Brain microvascular endothelial cell (primary cell): Measurements from ENCODE around the gene TMSB4X.
"Not testable (repeated sequence)": the region's sequence is repeated elsewhere in the genome, so short reads cannot be mapped to it uniquely, and the experiment has no call there.

ENCODE experiments used
- DNase-seq: peaks from one replicate; pipeline ENCODE4 v3.0.0-alpha.2; 2020
- H3K27ac ChIP-seq: fragments of 250-450 bp; sonication (Bioruptor Pico); 2 replicates; pipeline ENCODE4 v1.5.1; 2020; ENCODE audit warnings: mild to moderate bottlenecking, moderate library complexity
- H3K27me3 ChIP-seq: fragments of 250-450 bp; sonication (Bioruptor Pico); replicated peaks from 2 replicates; pipeline ENCODE4 v1.5.1; 2020; ENCODE audit warnings: mild to moderate bottlenecking
- H3K36me3 ChIP-seq: fragments of 250-450 bp; sonication (Bioruptor Pico); replicated peaks from 2 replicates; pipeline ENCODE4 v1.5.1; 2020; ENCODE audit warnings: mild to moderate bottlenecking
- H3K4me3 ChIP-seq: 2 replicates; pipeline ENCODE4 v1.5.1; 2011; ENCODE audit warnings: low read depth, mild to moderate bottlenecking, control low read depth, low read length, moderate library complexity
- in situ Hi-C: cut with HindIII; loops from 2 replicates; pipeline ENCODE4 v1.10.0; 2017; ENCODE audit warnings: low sequenced_read_pairs, low pct_ligation_motif_present
- TF ChIP-seq, protein P1 (sequence below): IDR thresholded peaks from 2 replicates; pipeline ENCODE4 v1.5.1; 2011; ENCODE audit warnings: low read depth, mild to moderate bottlenecking, moderate library complexity, low read length, control low read depth, inconsistent platforms; ENCODE audit errors: missing control alignments

Gene TMSB4X

DNA sequence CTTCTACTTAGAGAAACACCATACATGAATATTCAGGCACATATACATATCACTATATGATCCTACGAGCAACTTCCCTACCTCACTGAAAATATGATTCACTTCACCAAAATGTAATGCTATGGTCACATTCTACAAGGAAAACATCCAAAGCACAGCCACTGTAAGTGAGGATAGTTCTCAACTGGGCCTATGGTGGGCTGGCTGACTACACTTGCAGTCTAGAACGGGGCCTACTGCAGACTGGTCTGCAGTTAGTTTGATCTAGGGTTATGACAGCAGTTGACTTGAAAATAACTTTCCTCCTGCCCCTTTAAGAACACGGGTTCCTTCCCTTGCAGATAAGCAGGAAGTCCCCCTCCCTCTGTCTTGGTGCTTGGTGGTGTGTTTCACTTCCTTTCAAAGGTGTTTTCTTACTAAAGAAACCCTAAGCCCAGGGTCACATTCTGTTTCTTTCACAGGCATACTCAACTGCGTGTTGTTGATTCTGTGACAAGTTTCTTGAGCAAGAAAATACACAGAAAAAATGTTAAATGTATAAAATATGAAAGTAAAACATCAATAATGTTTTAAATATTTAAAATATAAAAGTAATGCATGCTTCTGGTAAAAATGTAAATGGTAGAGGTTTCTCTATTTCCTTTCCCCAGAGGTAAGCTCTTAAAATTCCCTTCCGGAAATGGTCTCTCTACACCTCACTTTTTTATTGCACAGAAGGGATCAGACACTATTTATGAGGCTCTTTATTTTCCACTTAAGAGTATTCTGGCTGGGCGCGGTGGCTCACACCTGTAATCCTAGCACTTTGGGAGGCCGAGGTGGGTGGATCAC, 18.0 kb upstream of the TMSB4X start:
- TF ChIP-seq, protein P1, sequence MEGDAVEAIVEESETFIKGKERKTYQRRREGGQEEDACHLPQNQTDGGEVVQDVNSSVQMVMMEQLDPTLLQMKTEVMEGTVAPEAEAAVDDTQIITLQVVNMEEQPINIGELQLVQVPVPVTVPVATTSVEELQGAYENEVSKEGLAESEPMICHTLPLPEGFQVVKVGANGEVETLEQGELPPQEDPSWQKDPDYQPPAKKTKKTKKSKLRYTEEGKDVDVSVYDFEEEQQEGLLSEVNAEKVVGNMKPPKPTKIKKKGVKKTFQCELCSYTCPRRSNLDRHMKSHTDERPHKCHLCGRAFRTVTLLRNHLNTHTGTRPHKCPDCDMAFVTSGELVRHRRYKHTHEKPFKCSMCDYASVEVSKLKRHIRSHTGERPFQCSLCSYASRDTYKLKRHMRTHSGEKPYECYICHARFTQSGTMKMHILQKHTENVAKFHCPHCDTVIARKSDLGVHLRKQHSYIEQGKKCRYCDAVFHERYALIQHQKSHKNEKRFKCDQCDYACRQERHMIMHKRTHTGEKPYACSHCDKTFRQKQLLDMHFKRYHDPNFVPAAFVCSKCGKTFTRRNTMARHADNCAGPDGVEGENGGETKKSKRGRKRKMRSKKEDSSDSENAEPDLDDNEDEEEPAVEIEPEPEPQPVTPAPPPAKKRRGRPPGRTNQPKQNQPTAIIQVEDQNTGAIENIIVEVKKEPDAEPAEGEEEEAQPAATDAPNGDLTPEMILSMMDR, result no peak
- Histone ChIP-seq H3K27me3 (no peaks in the 10 kb centered on the region), H3K27ac (peak overlapping the region; percentile 96), H3K4me3 (no peak overlapping the region), H3K36me3 (no peaks in the 10 kb centered on the region)
- DNase-seq, result no peak
- in situ Hi-C loops, result no loop called here

DNA sequence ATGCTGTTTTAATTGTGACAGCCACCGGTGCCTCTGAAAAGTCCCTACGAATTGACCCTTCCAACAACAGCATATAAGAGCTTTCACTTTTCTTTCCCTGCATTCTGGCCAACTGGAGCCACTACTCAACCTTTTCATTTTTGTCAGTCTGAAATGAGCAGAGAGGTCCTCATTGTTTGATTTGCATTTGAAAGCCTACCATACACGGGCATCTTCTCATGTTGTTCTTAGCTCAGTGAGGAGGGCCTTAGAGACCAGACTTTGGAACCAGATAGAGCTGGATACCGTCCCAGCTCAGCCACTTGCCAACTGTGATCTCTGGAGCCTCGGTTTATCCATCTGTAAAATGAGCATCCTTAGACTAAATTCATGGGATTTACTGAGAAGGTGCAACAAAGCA, 16.9 kb upstream of the TMSB4X start:
- in situ Hi-C loops, result no loop called here
- H3K27me3 ChIP-seq, result no peaks in the 10 kb centered on the region
- H3K36me3 ChIP-seq, result no peaks in the 10 kb centered on the region
- no peak for DNase-seq
- no peak overlapping the region for H3K27ac ChIP-seq
- H3K4me3 ChIP-seq, result no peak overlapping the region
- TF ChIP-seq, protein P1, result no peak

DNA sequence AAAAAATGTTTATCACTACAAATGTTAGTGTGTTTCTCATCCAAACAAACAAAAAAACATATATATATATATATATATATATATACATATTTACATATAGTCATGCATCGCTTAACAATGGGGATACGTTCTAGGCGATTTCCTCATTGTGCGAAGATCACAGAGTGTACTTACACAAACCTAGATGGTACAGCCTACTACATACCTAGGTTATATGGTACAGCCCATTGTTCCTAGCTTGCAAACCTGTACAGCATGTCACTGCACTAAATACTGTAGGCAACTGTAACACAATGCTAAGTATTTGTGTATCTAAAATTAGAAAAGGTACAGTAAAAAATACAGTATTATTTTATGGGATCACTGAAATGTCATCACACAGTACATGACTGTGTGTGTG, 16.4 kb upstream of the TMSB4X start:
- Histone ChIP-seq H3K4me3 (no peak overlapping the region), H3K27ac (no peak overlapping the region), H3K27me3 (no peaks in the 10 kb centered on the region), H3K36me3 (no peaks in the 10 kb centered on the region)
- TF ChIP-seq, protein P1, result no peak
- in situ Hi-C loops, result no loop called here
- DNase-seq, result no peak

DNA sequence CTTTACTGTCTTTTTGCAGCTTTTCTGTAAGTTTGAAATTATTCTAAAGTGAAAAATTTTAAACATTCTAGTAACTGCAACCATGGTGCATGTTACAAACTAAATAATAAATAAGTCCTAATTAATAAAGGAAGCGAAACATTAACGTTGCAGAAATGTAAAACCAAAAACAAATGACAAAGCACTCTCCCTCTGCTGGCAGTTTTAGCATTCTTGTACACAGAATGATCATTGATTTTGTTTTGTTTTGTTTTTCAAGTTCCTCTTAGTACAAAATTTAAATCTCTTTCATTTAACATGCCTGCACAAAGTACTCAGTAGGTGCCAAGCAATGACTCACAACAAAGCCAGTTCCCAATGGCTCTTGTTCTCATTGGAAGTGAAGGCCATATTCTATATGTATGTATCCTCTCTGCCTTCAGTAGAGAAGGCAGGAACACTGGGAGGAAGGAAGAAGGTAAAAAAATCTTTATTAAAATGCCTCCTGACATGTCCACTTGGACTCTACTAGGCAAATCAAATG, 13.7 kb upstream of the TMSB4X start:
- no peak overlapping the region for H3K4me3 ChIP-seq
- no peak overlapping the region for H3K27ac ChIP-seq
- in situ Hi-C loops, result no loop called here
- DNase-seq, result no peak
- no peaks in the 10 kb centered on the region for H3K36me3 ChIP-seq
- TF ChIP-seq, protein P1, result no peak
- H3K27me3 ChIP-seq, result no peaks in the 10 kb centered on the region

DNA sequence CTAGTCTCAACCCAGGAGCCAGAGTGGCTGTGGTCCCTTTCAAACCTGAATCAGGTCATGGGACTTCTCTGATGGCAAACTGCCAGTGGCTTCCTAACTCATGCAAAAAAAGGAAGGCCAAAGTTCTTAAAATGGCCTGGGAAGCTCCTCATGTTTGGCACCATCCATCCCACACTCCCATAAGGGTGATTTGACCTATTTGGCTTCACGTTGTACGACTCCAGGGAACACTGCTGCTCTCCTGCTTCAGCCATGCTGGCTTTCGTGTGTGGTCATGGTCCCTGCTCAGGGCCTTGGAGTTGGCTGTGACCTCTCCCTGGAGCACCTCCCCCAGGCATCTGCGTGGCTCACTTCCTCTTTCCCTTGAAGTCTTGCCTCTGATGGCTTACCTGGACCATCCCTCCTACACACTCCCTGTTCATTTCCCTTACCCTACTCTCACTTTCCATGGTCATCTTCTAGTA, 12.8 kb upstream of the TMSB4X start:
- no peaks in the 10 kb centered on the region for H3K36me3 ChIP-seq
- H3K27me3 ChIP-seq, result no peaks in the 10 kb centered on the region
- in situ Hi-C loops, result no loop called here
- H3K4me3 ChIP-seq, result no peak overlapping the region
- no peak overlapping the region for H3K27ac ChIP-seq
- TF ChIP-seq, protein P1, result no peak
- no peak for DNase-seq

DNA sequence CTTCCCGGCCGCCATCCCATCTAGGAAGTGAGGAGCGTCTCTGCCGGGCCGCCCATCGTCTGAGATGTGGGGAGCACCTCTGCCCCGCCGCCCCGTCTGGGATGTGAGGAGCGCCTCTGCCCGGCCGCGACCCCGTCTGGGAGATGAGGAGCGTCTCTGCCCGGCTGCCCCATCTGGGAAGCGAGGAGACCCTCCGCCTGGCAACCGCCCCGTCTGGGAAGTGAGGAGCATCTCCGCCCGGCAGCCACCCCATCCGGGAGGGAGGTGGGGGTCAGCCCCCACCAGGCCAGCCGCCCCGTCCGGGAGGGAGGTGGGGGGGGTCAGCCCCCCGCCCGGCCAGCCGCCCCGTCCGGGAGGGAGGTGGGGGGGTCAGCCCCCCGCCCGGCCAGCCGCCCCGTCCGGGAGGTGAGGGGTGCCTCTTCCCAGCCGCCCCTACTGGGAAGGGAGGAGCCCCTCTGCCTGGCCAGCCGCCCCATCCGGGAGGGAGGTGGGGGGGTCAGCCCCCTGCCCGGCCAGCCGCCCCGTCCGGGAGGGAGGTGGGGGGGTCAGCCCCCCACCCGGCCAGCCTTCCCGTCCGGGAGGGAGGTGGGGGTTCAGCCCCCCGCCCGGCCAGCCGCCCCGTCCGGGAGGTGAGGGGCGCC, 11.6 kb upstream of the TMSB4X start:
- H3K4me3 ChIP-seq, H3K36me3 ChIP-seq, in situ Hi-C loops, H3K27me3 ChIP-seq, H3K27ac ChIP-seq, DNase-seq: not testable (repeated sequence)
